Endothelial cell (in vitro differentiated cells): ENCODE measurements around the gene HCCS. TPM values are rescaled to one million over a fixed set of nuclear protein-coding genes. Genes with fewer than 3 reads are reported as not detected.

Experiments used
- DNase-seq: peaks from one replicate; pipeline ENCODE4 v3.0.0; 2021; ENCODE audit warnings: low spot score
- H3K27ac Mint-ChIP-seq: one replicate; pipeline ENCODE4 v1.8.0; 2021; ENCODE audit warnings: mixed read lengths, inconsistent platforms; ENCODE audit not compliant: unreplicated experiment
- H3K27me3 Mint-ChIP-seq: one replicate; pipeline ENCODE4 v1.8.0; 2021; ENCODE audit warnings: mild to moderate bottlenecking, moderate library complexity, mixed read lengths, inconsistent platforms; ENCODE audit not compliant: unreplicated experiment
- H3K36me3 Mint-ChIP-seq: one replicate; pipeline ENCODE4 v1.8.0; 2021; ENCODE audit warnings: mild to moderate bottlenecking, low read depth, mixed read lengths, inconsistent platforms; ENCODE audit not compliant: unreplicated experiment
- H3K4me1 Mint-ChIP-seq: one replicate; pipeline ENCODE4 v1.8.0; 2021; ENCODE audit warnings: mild to moderate bottlenecking, mixed read lengths, inconsistent platforms; ENCODE audit not compliant: unreplicated experiment
- H3K4me3 Mint-ChIP-seq: one replicate; pipeline ENCODE4 v1.8.0; 2021; ENCODE audit warnings: mild to moderate bottlenecking, mixed read lengths, inconsistent platforms; ENCODE audit not compliant: unreplicated experiment
- H3K9me3 Mint-ChIP-seq: one replicate; pipeline ENCODE4 v1.8.0; 2021; ENCODE audit warnings: mixed read lengths, inconsistent platforms; ENCODE audit not compliant: unreplicated experiment
- CTCF ChIP-seq: fragments of 200-600 bp; sonication (generic); IDR thresholded peaks from one replicate; pipeline ENCODE4 v1.5.0; 2021; ENCODE audit warnings: antibody characterized with exemption; ENCODE audit not compliant: unreplicated experiment
- total RNA-seq: library from RNA; stranded (reverse); fragmentation: NEBNext Ultra II Directional; extraction: Animal tissue kit (Norgen Biotek cat#: 25700); gene quantifications from one replicate; pipeline ENCODE4 v1.2.1, GENCODE V29; 2021; ENCODE audit not compliant: unreplicated experiment

Gene HCCS
- total RNA-seq, 1 donor from 2014 or later, result 18.6 TPM

- no peak overlapping the region for H3K27ac Mint-ChIP-seq
- no peaks in the 10 kb centered on the region for H3K4me1 Mint-ChIP-seq
- H3K9me3 Mint-ChIP-seq, result no peaks in the 10 kb centered on the region
Observed at GRCh38 chrX:11151799-11152559, 40.8 kb downstream of the HCCS start.

GRCh38 chrX:11159149-11159548 lies 48.0 kb downstream of the HCCS start:
- DNase-seq, result no peak
- H3K4me1 Mint-ChIP-seq, result no peaks in the 10 kb centered on the region
- H3K36me3 Mint-ChIP-seq, result no peaks in the 10 kb centered on the region
- no peaks in the 10 kb centered on the region for H3K27me3 Mint-ChIP-seq
- H3K27ac Mint-ChIP-seq, result no peak overlapping the region
- H3K9me3 Mint-ChIP-seq, result no peaks in the 10 kb centered on the region
- no peak for TF ChIP-seq CTCF
- H3K4me3 Mint-ChIP-seq, result no peak overlapping the region

More at GRCh38 chrX:11151799-11152559, 40.8 kb downstream of the HCCS start:
- TF ChIP-seq CTCF, result no peak
- DNase-seq, result no peak
- no peak overlapping the region for H3K4me3 Mint-ChIP-seq
- H3K27me3 Mint-ChIP-seq, result no peaks in the 10 kb centered on the region
- H3K36me3 Mint-ChIP-seq, result no peaks in the 10 kb centered on the region

DNA sequence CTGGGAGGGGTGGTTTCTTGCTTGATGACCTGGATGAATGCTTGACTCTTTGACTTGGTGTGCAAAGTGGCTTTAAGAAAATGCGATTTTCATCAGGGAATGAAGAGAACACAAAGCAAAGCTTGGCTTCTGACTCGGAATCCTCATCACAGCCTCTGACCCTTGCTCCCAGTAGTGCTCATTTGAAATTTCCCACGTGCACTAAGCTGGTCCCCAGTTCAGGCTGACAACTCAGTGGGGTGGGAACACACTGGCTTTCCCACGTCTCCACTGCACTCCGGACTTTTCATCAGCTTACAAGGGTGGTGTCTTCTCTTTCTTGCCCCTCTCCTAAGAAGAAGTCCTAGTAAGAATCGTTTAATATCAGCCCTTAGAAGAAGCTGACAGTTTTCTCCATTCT lies 53.3 kb downstream of the HCCS start:
- Mint-ChIP-seq H3K36me3 (peaks cover 3% of the 10 kb centered on the region), H3K9me3 (no peaks in the 10 kb centered on the region), H3K4me1 (no peaks in the 10 kb centered on the region), H3K4me3 (no peak overlapping the region), H3K27me3 (no peaks in the 10 kb centered on the region), H3K27ac (no peak overlapping the region)
- TF ChIP-seq CTCF, result no peak
- no peak for DNase-seq

GRCh38 chrX:11171956-11172355 lies 60.8 kb downstream of the HCCS start:
- Mint-ChIP-seq H3K27me3 (peaks cover 4% of the 10 kb centered on the region), H3K4me3 (no peak overlapping the region), H3K4me1 (no peaks in the 10 kb centered on the region), H3K27ac (no peak overlapping the region), H3K36me3 (peaks cover 7% of the 10 kb centered on the region), H3K9me3 (no peaks in the 10 kb centered on the region)
- no peak for DNase-seq
- no peak for TF ChIP-seq CTCF

DNA sequence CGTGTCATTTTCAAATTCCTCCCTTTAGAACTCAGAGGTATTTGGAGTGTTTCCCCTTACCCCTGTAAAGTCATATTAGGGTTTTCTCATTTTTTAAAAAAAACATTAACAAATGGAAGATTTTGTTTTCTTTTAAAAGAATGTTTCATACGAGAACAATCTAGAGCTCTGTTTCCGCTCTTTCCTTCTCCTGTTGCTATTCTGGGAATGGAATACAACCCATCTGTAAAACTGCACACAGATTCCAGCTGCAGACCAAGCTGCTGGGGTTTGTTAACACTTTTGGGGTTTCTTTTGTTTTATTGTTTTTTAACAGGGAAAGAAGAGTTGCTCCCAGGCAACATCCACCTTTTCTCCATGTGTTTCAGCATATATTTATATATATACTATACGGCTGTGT lies 61.3 kb downstream of the HCCS start:
- no peak overlapping the region for H3K27ac Mint-ChIP-seq
- H3K4me1 Mint-ChIP-seq, result no peaks in the 10 kb centered on the region
- peaks cover 7% of the 10 kb centered on the region for H3K36me3 Mint-ChIP-seq
- DNase-seq, result no peak
- H3K27me3 Mint-ChIP-seq, result peaks cover 4% of the 10 kb centered on the region
- TF ChIP-seq CTCF, result no peak
- H3K9me3 Mint-ChIP-seq, result no peaks in the 10 kb centered on the region
- no peak overlapping the region for H3K4me3 Mint-ChIP-seq
